Adrenal gland (tissue), 5 donors: ENCODE data around the gene TK2.
"Not testable (repeated sequence)": the region's sequence is repeated elsewhere in the genome, so short reads cannot be mapped to it uniquely, and the experiment has no call there.

Source experiments
- POLR2A ChIP-seq, 2 donors: fragments of 450-650 bp; IDR thresholded peaks; one replicate each; pipeline ENCODE4 v1.6.1; 2017; ENCODE audit warnings: antibody characterized with exemption in 2 of 2, mild to moderate bottlenecking in 2 of 2, moderate library complexity in 1 of 2
- TF ChIP-seq, protein P1 (sequence below), 6 experiments: fragments of 450-650 bp in 4 of 6; fragments of 200-600 bp in 2 of 6; sonication (generic) in 1 of 6; IDR thresholded peaks; 1 replicate in 5 of 6; 2 replicates in 1 of 6; pipeline versions ENCODE4 v1.5.1 to v1.8.0; 2016 to 2021; ENCODE audit warnings: antibody characterized with exemption in 6 of 6, mild to moderate bottlenecking in 2 of 6, moderate library complexity in 1 of 6
- donor health status: DM: no; HTN: no; CAD: no.

DNA sequence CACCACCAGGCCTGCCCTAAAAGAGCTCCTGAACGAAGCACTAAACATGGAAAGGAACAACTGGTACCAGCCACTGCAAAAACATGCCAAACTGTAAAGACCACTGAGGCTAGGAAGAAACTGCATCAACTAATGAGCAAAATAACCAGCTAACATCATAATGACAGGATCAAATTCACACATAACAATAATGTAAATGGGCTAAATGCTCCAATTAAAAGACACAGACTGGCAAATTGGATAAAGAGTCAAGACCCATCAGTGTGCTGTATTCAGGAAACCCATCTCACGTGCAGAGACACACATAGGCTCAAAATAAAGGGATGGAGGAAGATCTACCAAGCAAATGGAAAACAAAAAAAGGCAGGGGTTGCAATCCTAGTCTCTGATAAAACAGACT is 52.0 kb downstream of the TK2 start:
- not testable (repeated sequence) for TF ChIP-seq POLR2A (IDR thresholded peaks at IDR 0.05)
- TF ChIP-seq, protein P1, sequence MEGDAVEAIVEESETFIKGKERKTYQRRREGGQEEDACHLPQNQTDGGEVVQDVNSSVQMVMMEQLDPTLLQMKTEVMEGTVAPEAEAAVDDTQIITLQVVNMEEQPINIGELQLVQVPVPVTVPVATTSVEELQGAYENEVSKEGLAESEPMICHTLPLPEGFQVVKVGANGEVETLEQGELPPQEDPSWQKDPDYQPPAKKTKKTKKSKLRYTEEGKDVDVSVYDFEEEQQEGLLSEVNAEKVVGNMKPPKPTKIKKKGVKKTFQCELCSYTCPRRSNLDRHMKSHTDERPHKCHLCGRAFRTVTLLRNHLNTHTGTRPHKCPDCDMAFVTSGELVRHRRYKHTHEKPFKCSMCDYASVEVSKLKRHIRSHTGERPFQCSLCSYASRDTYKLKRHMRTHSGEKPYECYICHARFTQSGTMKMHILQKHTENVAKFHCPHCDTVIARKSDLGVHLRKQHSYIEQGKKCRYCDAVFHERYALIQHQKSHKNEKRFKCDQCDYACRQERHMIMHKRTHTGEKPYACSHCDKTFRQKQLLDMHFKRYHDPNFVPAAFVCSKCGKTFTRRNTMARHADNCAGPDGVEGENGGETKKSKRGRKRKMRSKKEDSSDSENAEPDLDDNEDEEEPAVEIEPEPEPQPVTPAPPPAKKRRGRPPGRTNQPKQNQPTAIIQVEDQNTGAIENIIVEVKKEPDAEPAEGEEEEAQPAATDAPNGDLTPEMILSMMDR (IDR thresholded peaks at IDR 0.05): not testable (repeated sequence)
